ENCODE results near the gene JAKMIP1.

DNA sequence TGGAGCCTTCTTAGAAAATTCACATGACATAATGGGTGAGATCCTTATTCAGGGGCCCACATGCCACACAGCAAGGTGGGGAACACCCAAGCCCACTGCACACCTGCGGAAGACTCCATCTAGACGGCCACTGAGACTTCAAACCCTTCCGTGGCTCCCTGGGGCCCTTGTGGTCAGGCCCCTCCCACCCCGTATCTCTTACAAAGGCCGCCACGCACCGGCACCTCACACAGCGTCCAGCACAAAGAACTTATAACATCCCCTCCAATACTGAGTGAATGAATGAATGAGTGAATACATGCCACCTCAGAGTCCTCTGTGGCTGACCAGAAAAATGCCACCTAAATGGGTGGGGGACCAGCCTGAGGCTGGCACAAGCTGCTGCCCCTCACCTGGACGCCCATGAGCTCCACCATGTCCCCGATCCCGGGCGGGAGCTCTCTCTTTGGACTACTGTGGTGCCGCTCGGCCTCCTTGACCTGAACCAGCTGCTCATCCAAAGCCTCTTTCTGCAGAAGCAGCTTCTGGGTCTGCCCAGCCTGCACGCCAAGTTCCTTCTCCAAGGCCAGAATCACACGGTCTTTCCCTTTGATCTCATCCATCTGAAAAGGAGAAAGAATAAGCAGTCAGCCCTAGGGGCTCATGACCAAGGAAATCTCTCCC is 115.2 kb downstream of the JAKMIP1 start:
- TF ChIP-seq, protein P1, sequence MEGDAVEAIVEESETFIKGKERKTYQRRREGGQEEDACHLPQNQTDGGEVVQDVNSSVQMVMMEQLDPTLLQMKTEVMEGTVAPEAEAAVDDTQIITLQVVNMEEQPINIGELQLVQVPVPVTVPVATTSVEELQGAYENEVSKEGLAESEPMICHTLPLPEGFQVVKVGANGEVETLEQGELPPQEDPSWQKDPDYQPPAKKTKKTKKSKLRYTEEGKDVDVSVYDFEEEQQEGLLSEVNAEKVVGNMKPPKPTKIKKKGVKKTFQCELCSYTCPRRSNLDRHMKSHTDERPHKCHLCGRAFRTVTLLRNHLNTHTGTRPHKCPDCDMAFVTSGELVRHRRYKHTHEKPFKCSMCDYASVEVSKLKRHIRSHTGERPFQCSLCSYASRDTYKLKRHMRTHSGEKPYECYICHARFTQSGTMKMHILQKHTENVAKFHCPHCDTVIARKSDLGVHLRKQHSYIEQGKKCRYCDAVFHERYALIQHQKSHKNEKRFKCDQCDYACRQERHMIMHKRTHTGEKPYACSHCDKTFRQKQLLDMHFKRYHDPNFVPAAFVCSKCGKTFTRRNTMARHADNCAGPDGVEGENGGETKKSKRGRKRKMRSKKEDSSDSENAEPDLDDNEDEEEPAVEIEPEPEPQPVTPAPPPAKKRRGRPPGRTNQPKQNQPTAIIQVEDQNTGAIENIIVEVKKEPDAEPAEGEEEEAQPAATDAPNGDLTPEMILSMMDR (IDR thresholded peaks at IDR 0.05), result no peak
- TF ChIP-seq, protein P2, sequence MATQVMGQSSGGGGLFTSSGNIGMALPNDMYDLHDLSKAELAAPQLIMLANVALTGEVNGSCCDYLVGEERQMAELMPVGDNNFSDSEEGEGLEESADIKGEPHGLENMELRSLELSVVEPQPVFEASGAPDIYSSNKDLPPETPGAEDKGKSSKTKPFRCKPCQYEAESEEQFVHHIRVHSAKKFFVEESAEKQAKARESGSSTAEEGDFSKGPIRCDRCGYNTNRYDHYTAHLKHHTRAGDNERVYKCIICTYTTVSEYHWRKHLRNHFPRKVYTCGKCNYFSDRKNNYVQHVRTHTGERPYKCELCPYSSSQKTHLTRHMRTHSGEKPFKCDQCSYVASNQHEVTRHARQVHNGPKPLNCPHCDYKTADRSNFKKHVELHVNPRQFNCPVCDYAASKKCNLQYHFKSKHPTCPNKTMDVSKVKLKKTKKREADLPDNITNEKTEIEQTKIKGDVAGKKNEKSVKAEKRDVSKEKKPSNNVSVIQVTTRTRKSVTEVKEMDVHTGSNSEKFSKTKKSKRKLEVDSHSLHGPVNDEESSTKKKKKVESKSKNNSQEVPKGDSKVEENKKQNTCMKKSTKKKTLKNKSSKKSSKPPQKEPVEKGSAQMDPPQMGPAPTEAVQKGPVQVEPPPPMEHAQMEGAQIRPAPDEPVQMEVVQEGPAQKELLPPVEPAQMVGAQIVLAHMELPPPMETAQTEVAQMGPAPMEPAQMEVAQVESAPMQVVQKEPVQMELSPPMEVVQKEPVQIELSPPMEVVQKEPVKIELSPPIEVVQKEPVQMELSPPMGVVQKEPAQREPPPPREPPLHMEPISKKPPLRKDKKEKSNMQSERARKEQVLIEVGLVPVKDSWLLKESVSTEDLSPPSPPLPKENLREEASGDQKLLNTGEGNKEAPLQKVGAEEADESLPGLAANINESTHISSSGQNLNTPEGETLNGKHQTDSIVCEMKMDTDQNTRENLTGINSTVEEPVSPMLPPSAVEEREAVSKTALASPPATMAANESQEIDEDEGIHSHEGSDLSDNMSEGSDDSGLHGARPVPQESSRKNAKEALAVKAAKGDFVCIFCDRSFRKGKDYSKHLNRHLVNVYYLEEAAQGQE (IDR thresholded peaks at IDR 0.05; ENCODE audit: insufficient read depth in 1 of 2, low read depth in 2 of 2, low read length in 1 of 2), result no peak
- TF ChIP-seq SIN3A (IDR thresholded peaks at IDR 0.05; ENCODE audit: borderline replicate concordance, insufficient read depth, low read depth, low read length), result no peak
